Peyer's patch (tissue), 4 donors: Measurements from ENCODE around the gene CFAP206.

Experiments
- CTCF ChIP-seq, 6 experiments: fragments of 450-650 bp in 4 of 6; fragments of 200-600 bp in 2 of 6; sonication (generic) in 1 of 6; IDR thresholded peaks; one replicate each; pipeline ENCODE4 v1.5.1; 2017 to 2019; ENCODE audit warnings: antibody characterized with exemption in 6 of 6, mild to moderate bottlenecking in 3 of 6, moderate library complexity in 1 of 6
- POLR2A ChIP-seq, 2 donors: fragments of 450-650 bp; IDR thresholded peaks; one replicate each; pipeline ENCODE4 v1.5.1; 2017; ENCODE audit warnings: antibody characterized with exemption in 2 of 2, mild to moderate bottlenecking in 2 of 2, moderate library complexity in 2 of 2

GRCh38 chr6:87426789-87427188 lies 19.0 kb downstream of the CFAP206 start:
- no peak for TF ChIP-seq CTCF (IDR thresholded peaks at IDR 0.05)
- TF ChIP-seq POLR2A (IDR thresholded peaks at IDR 0.05) = no peak
